GM12878 (cell line): ENCODE data around the gene CAMKMT. TPM values are rescaled to one million over a fixed set of nuclear protein-coding genes. Genes with fewer than 3 reads are reported as not detected.

Source experiments
- ATAC-seq: fragments of 200-7000 bp; cut with Tn5 transposase; 3 replicates; pipeline ENCODE4 v1.9.1; 2020; ENCODE audit warnings: mild to moderate bottlenecking, moderate library complexity
- BruUV-seq: library from RNA; stranded (reverse); fragments of 400-500 nt; replicated peaks from 2 replicates; lab custom pipeline; 2021; lab: Mats Ljungman, UMichigan
- CTCF ChIA-PET: fragments of 300-600 bp; sonication (Branson Sonifier 250); formaldehyde crosslinking; extraction: SDS; loops from one replicate; lab custom pipeline; 2021; ENCODE audit warnings: inconsistent platforms; lab: Yijun Ruan, JAX
- POLR2A ChIA-PET: fragments of 350-600 bp; formaldehyde crosslinking; extraction: SDS; loops from one replicate; lab custom pipeline; 2021; ENCODE audit warnings: inconsistent platforms; lab: Charles Lee
- RAD21 ChIA-PET: fragments of 300-600 bp; sonication (Branson Sonifier 250); formaldehyde crosslinking; loops from one replicate; lab custom pipeline; 2023; ENCODE audit warnings: antibody characterized with exemption; ENCODE audit not compliant: unreplicated experiment; lab: Charles Lee
- SMC1A ChIA-PET: fragments of 300-600 bp; sonication (Branson Sonifier 250); formaldehyde crosslinking; loops from one replicate; lab custom pipeline; 2023; ENCODE audit not compliant: unreplicated experiment, uncharacterized antibody; lab: Charles Lee
- DNase-seq: peaks from one replicate; pipeline ENCODE4 v3.0.0-alpha.2; 2011; ENCODE audit warnings: low read depth, low spot score
- FAIRE-seq: peaks from 3 replicates; lab custom pipeline; 2011; peaks lifted over from hg19 to GRCh38; lab: Jason Lieb, UNC
- H2AFZ ChIP-seq: 2 replicates; pipeline ENCODE4 v1.6.0; 2011; ENCODE audit warnings: low read depth, low read length, control low read depth; ENCODE audit not compliant: control insufficient read depth
- H3K27ac ChIP-seq: 2 replicates; pipeline ENCODE4 v1.5.1; 2011; ENCODE audit warnings: control low read depth; ENCODE audit not compliant: control insufficient read depth, insufficient read depth
- H3K27me3 ChIP-seq, 2 experiments: replicated peaks in 1 of 2; 2 replicates each; pipeline versions ENCODE4 v1.6.0 to v1.6.1; 2011; ENCODE audit warnings: low read length in 1 of 2; ENCODE audit not compliant: control insufficient read depth in 2 of 2, insufficient read depth in 2 of 2
- H3K36me3 ChIP-seq, 2 experiments: 2 replicates each; pipeline ENCODE4 v1.5.1; 2011; ENCODE audit warnings: low read length in 1 of 2; ENCODE audit not compliant: control insufficient read depth in 2 of 2, insufficient read depth in 2 of 2
- H3K4me1 ChIP-seq: 2 replicates; pipeline ENCODE4 v1.6.1; 2011; ENCODE audit warnings: mild to moderate bottlenecking, low read length, moderate library complexity, mixed read lengths; ENCODE audit not compliant: control insufficient read depth, insufficient read depth
- H3K4me2 ChIP-seq: 2 replicates; pipeline ENCODE4 v1.6.0; 2011; ENCODE audit warnings: control low read depth; ENCODE audit not compliant: control insufficient read depth, insufficient read depth
- H3K4me3 ChIP-seq: fragments of 200-600 bp; sonication (generic); 2 replicates; pipeline ENCODE4 v1.5.1; 2016
- H3K79me2 ChIP-seq: 2 replicates; pipeline ENCODE4 v1.6.0; 2011; ENCODE audit warnings: low read length; ENCODE audit not compliant: control insufficient read depth, insufficient read depth
- H3K9ac ChIP-seq: 2 replicates; pipeline ENCODE4 v1.8.0; 2011; ENCODE audit warnings: low read length, control low read depth, mixed read lengths; ENCODE audit not compliant: control insufficient read depth, insufficient read depth
- H3K9me3 ChIP-seq: replicated peaks from 3 replicates; pipeline ENCODE4 v1.5.1; 2011; ENCODE audit warnings: mild to moderate bottlenecking, low read length; ENCODE audit not compliant: control insufficient read depth, insufficient read depth
- H4K20me1 ChIP-seq: 2 replicates; pipeline ENCODE4 v1.6.0; 2011; ENCODE audit not compliant: control insufficient read depth, insufficient read depth
- CBX3 ChIP-seq: fragments of 200-600 bp; sonication (generic); IDR thresholded peaks from 2 replicates; pipeline ENCODE4 v1.6.1; 2016; ENCODE audit warnings: low read depth, borderline replicate concordance
- EGR1 ChIP-seq, 2 experiments: IDR thresholded peaks; 1 replicate in 1 of 2; 2 replicates in 1 of 2; pipeline ENCODE4 v1.6.1; 2011 to 2012; ENCODE audit warnings: low read depth in 2 of 2, low read length in 2 of 2, borderline replicate concordance in 1 of 2, mild to moderate bottlenecking in 1 of 2, moderate library complexity in 1 of 2
- ESRRA ChIP-seq: IDR thresholded peaks from 2 replicates; pipeline ENCODE4 v1.6.1; 2012; ENCODE audit warnings: mild to moderate bottlenecking, low read length, improper control_type of control experiment
- HDGF ChIP-seq: fragments of 450-650 bp; IDR thresholded peaks from 2 replicates; pipeline ENCODE4 v1.6.1; 2016; ENCODE audit warnings: antibody characterized with exemption
- IKZF1 ChIP-seq: fragments of 450-650 bp; conservative IDR thresholded peaks from 2 replicates; pipeline ENCODE4 v1.6.1; 2017; ENCODE audit warnings: antibody characterized with exemption, mild to moderate bottlenecking
- IRF4 ChIP-seq: IDR thresholded peaks from 2 replicates; pipeline ENCODE4 v1.6.1; 2011; ENCODE audit warnings: low read depth, low read length
- SMAD1 ChIP-seq: fragments of 450-650 bp; IDR thresholded peaks from 2 replicates; pipeline ENCODE4 v1.6.1; 2018; ENCODE audit warnings: mild to moderate bottlenecking, low read depth; ENCODE audit not compliant: partially characterized antibody
- SUZ12 ChIP-seq: fragments of 200-600 bp; sonication (generic); IDR thresholded peaks from one replicate; pipeline ENCODE4 v1.6.1; 2018; ENCODE audit warnings: antibody characterized with exemption, mild to moderate bottlenecking; ENCODE audit not compliant: unreplicated experiment
- WGBS: methylation state at CpG from one replicate; pipeline ENCODE4 v1.1.6; 2016; ENCODE audit warnings: low lambda C conversion rate; ENCODE audit not compliant: insufficient replicate concordance, insufficient coverage; ENCODE audit errors: missing lambda C conversion rate; 5-methylcytosine and 5-hydroxymethylcytosine counted together
- in situ Hi-C: fragments of 300-500 bp; cut with MboI; formaldehyde crosslinking; loops from 9 replicates; pipeline ENCODE4 v1.14.3; 2018; ENCODE audit warnings: mixed read lengths
- intact Hi-C: fragments of 100-400 bp; cut with micrococcal nuclease; formaldehyde crosslinking; loops from one replicate; pipeline ENCODE4 v1.14.2; 2022; ENCODE audit not compliant: unreplicated experiment
- polyA plus RNA-seq, 11 experiments: library from polyadenylated mRNA; depleted of rRNA in 4 of 11; unstranded in 6 of 11; stranded (reverse) in 5 of 11; fragments of >200 nt; fragmentation: Nextera tagmentation in 4 of 11; fragmentation: Illumina TruSeq in 1 of 11; extraction: Ambion mirVana in 4 of 11; extraction: Trizol in 1 of 11; gene quantifications; 1 replicate in 1 of 11; 2 replicates in 10 of 11; pipeline versions ENCODE4 v1.2.1 to v1.2.3, GENCODE V29; 2011 to 2016; ENCODE audit warnings: inconsistent platforms in 2 of 11, missing spikeins in 2 of 11, low read depth in 1 of 11
- total RNA-seq, 4 experiments: library from RNA; depleted of rRNA in 3 of 4; stranded (reverse); fragments of >200 nt in 3 of 4; fragmentation: Illumina TruSeq in 1 of 4; extraction: Trizol in 1 of 4; gene quantifications; 2 replicates each; pipeline versions ENCODE4 v1.2.1 to v1.2.3, GENCODE V29; 2013 to 2021
- TF ChIP-seq, protein P1 (sequence below): fragments of 450-650 bp; IDR thresholded peaks from 2 replicates; pipeline ENCODE4 v1.6.1; 2016; ENCODE audit warnings: mild to moderate bottlenecking
- TF ChIP-seq, protein P2 (sequence below): IDR thresholded peaks from 2 replicates; pipeline ENCODE4 v1.6.1; 2012; ENCODE audit warnings: low read depth, low read length, improper control_type of control experiment
- TF ChIP-seq, protein P3 (sequence below): fragments of 450-650 bp; IDR thresholded peaks from 2 replicates; pipeline ENCODE4 v1.6.1; 2017; ENCODE audit warnings: mild to moderate bottlenecking, low read depth, inconsistent platforms; ENCODE audit not compliant: poor library complexity, severe bottlenecking
- TF ChIP-seq, protein P4 (sequence below): IDR thresholded peaks from 2 replicates; pipeline ENCODE4 v1.6.1; 2011; ENCODE audit warnings: mild to moderate bottlenecking, low read depth, low read length, moderate library complexity; ENCODE audit not compliant: insufficient replicate concordance
- TF ChIP-seq, protein P5 (sequence below): IDR thresholded peaks from 2 replicates; pipeline ENCODE4 v1.6.1; 2012; ENCODE audit warnings: mild to moderate bottlenecking, low read depth, low read length

Gene CAMKMT
- total and polyA plus RNA-seq, 10 of the 15 experiments (the other 5 are each of a cell fraction or from before 2014, with no cell fraction given), result 2.7 to 16.0 (median 11.8) TPM

DNA sequence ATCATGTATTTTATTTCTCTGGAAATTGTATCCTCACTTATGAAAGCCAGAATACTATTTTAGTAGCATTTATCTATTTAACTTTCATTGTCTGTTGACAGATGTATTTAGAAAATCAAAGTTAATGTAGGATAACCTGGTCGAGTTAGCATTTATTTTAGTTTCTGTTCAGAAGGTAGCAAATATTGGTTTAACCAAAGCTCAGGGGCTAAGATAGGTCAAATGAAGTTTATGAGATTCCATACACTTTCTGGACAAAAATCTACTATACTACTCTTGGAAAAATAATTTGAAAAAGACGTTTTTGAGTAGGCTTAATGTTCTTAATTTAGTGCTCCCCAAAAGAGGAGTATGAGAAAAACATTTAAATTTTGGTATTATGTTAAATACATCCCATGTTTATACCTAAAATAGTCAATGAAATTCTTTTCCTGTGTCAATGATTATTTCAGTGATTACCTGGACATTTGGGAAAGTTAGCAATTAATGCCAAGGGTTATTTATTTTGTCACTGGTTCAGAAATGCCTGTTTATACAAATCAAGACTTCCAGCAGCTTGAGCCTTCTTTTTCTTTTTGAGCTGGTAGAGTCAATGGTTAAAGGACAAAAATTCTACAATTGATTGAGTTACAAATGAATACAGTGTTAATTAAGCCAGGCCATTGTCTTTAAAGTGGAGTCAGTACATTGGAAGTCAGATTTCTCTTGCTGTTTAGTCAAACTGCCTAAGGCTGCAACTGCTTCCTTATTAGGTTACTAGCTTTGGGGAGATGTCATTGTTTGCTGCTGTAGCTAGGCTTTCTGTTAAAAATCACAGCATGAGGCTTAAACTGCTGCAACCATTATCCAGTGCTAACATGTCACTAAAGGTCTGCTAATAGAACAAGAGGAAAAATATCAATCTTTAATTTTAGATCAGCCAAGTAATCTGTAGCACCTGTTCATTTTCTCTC, 182.3 kb downstream of the CAMKMT start:
- Histone ChIP-seq H4K20me1 (no peaks in the 10 kb centered on the region), H3K4me3 (no peak overlapping the region), H2AFZ (no peak overlapping the region), H3K9me3 (no peaks in the 10 kb centered on the region), H3K4me1 (peaks cover 5% of the 10 kb centered on the region), H3K4me2 (no peak overlapping the region), H3K9ac (no peak overlapping the region), H3K27ac (no peak overlapping the region), H3K79me2 (no peaks in the 10 kb centered on the region), H3K36me3 (no peaks in the 10 kb centered on the region), H3K27me3 (no peaks in the 10 kb centered on the region)
- in situ Hi-C loops, result no loop called here
- ATAC-seq (no peak), DNase-seq (no peak), FAIRE-seq (no peak)
- no TSS peak for BruUV-seq
- RAD21 ChIA-PET, result interaction anchor here (1.4 to 2.1 kb wide), 4 partner anchors 35 to 235 kb away, joined by 4 to 7 read pairs (median 4); no protein-coding TSS in a partner anchor
- POLR2A ChIA-PET, result interaction anchor here (1.1 kb wide), 1 partner anchor 99 kb away, joined by 3 read pairs; no protein-coding TSS in a partner anchor
- CTCF ChIA-PET, result interaction anchor here (0.7 to 4.7 kb wide), 9 partner anchors 15 to 412 kb away, joined by 3 to 22 read pairs (median 4); no protein-coding TSS in a partner anchor
- intact Hi-C loops, result no loop called here
- SMC1A ChIA-PET, result interaction anchor here (0.5 to 4.9 kb wide), 12 partner anchors 10 to 412 kb away, joined by 3 to 24 read pairs (median 5); no protein-coding TSS in a partner anchor
- 62% methylated on average over 2 of the region's 2 CpGs for WGBS
- TF ChIP-seq SUZ12 (no peak), SMAD1 (no peak), EGR1 (IDR thresholded peaks at IDR 0.05; ENCODE audit: borderline replicate concordance in 1 of 2, low read depth in 2 of 2, low read length in 2 of 2) (no peak), HDGF (no peak), CBX3 (no peak), IKZF1 (no peak), IRF4 (no peak), ESRRA (no peak)
- TF ChIP-seq, protein P1, sequence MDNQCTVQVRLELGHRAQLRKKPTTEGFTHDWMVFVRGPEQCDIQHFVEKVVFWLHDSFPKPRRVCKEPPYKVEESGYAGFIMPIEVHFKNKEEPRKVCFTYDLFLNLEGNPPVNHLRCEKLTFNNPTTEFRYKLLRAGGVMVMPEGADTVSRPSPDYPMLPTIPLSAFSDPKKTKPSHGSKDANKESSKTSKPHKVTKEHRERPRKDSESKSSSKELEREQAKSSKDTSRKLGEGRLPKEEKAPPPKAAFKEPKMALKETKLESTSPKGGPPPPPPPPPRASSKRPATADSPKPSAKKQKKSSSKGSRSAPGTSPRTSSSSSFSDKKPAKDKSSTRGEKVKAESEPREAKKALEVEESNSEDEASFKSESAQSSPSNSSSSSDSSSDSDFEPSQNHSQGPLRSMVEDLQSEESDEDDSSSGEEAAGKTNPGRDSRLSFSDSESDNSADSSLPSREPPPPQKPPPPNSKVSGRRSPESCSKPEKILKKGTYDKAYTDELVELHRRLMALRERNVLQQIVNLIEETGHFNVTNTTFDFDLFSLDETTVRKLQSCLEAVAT, result no peak
- TF ChIP-seq, protein P2, sequence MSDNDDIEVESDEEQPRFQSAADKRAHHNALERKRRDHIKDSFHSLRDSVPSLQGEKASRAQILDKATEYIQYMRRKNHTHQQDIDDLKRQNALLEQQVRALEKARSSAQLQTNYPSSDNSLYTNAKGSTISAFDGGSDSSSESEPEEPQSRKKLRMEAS, result no peak
- TF ChIP-seq, protein P3, sequence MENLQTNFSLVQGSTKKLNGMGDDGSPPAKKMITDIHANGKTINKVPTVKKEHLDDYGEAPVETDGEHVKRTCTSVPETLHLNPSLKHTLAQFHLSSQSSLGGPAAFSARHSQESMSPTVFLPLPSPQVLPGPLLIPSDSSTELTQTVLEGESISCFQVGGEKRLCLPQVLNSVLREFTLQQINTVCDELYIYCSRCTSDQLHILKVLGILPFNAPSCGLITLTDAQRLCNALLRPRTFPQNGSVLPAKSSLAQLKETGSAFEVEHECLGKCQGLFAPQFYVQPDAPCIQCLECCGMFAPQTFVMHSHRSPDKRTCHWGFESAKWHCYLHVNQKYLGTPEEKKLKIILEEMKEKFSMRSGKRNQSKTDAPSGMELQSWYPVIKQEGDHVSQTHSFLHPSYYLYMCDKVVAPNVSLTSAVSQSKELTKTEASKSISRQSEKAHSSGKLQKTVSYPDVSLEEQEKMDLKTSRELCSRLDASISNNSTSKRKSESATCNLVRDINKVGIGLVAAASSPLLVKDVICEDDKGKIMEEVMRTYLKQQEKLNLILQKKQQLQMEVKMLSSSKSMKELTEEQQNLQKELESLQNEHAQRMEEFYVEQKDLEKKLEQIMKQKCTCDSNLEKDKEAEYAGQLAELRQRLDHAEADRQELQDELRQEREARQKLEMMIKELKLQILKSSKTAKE, result no peak
- TF ChIP-seq, protein P4, sequence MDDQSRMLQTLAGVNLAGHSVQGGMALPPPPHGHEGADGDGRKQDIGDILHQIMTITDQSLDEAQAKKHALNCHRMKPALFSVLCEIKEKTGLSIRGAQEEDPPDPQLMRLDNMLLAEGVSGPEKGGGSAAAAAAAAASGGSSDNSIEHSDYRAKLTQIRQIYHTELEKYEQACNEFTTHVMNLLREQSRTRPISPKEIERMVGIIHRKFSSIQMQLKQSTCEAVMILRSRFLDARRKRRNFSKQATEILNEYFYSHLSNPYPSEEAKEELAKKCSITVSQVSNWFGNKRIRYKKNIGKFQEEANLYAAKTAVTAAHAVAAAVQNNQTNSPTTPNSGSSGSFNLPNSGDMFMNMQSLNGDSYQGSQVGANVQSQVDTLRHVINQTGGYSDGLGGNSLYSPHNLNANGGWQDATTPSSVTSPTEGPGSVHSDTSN, result no peak
- TF ChIP-seq, protein P5, sequence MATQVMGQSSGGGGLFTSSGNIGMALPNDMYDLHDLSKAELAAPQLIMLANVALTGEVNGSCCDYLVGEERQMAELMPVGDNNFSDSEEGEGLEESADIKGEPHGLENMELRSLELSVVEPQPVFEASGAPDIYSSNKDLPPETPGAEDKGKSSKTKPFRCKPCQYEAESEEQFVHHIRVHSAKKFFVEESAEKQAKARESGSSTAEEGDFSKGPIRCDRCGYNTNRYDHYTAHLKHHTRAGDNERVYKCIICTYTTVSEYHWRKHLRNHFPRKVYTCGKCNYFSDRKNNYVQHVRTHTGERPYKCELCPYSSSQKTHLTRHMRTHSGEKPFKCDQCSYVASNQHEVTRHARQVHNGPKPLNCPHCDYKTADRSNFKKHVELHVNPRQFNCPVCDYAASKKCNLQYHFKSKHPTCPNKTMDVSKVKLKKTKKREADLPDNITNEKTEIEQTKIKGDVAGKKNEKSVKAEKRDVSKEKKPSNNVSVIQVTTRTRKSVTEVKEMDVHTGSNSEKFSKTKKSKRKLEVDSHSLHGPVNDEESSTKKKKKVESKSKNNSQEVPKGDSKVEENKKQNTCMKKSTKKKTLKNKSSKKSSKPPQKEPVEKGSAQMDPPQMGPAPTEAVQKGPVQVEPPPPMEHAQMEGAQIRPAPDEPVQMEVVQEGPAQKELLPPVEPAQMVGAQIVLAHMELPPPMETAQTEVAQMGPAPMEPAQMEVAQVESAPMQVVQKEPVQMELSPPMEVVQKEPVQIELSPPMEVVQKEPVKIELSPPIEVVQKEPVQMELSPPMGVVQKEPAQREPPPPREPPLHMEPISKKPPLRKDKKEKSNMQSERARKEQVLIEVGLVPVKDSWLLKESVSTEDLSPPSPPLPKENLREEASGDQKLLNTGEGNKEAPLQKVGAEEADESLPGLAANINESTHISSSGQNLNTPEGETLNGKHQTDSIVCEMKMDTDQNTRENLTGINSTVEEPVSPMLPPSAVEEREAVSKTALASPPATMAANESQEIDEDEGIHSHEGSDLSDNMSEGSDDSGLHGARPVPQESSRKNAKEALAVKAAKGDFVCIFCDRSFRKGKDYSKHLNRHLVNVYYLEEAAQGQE, result no peak
